ENCODE data around the gene SPOUT1.
"Not testable (repeated sequence)": the region's sequence is repeated elsewhere in the genome, so short reads cannot be mapped to it uniquely, and the experiment has no call there.

GRCh38 chr9:128870941-128871265 lies 41.3 kb upstream of the SPOUT1 start:
- TF ChIP-seq CTCF (conservative IDR thresholded peaks at IDR 0.05; ENCODE audit: low read depth, low read length); EZH2 (IDR thresholded peaks at IDR 0.05; ENCODE audit: borderline replicate concordance, low read depth, low read length, poor library complexity, severe bottlenecking): not testable (repeated sequence)
